HEK293 (cell line): Measurements from ENCODE around the gene CFAP45.
A peak's percentile ranks its signal among the peaks of the same experiment; 100 is the strongest.

Experiments
- FEZF1 ChIP-seq: fragments of 450-650 bp; formaldehyde crosslinking; IDR thresholded peaks from 2 replicates; pipeline ENCODE4 v1.5.1; 2016; ENCODE audit warnings: missing biosample characterization, missing genetic modification characterization
- GLI2 ChIP-seq: fragments of 450-650 bp; formaldehyde crosslinking; IDR thresholded peaks from 2 replicates; pipeline ENCODE4; 2017; ENCODE audit warnings: missing biosample characterization, missing genetic modification characterization, low read depth, borderline replicate concordance
- KLF8 ChIP-seq: fragments of 450-650 bp; formaldehyde crosslinking; IDR thresholded peaks from 2 replicates; pipeline ENCODE4 v1.5.1; 2016; ENCODE audit warnings: missing biosample characterization, missing genetic modification characterization
- MEIS1 ChIP-seq: sonication (generic); formaldehyde crosslinking; IDR thresholded peaks from 2 replicates; pipeline ENCODE4 v1.8.1; 2022; ENCODE audit warnings: missing genetic modification reagents, mild to moderate bottlenecking, borderline replicate concordance
- PRDM1 ChIP-seq: fragments of 450-650 bp; formaldehyde crosslinking; IDR thresholded peaks from 2 replicates; pipeline ENCODE4; 2016; ENCODE audit warnings: missing biosample characterization, missing genetic modification characterization
- SCRT2 ChIP-seq: fragments of 450-650 bp; formaldehyde crosslinking; IDR thresholded peaks from 2 replicates; pipeline ENCODE4 v1.5.1; 2016; ENCODE audit warnings: missing biosample characterization, missing genetic modification characterization
- ZBTB7A ChIP-seq: fragments of 450-650 bp; formaldehyde crosslinking; IDR thresholded peaks from 2 replicates; pipeline ENCODE4 v1.5.1; 2016; ENCODE audit warnings: low read depth, missing biosample characterization, missing genetic modification characterization
- ZEB2 ChIP-seq: fragments of 450-650 bp; formaldehyde crosslinking; IDR thresholded peaks from 2 replicates; pipeline ENCODE4 v1.5.1; 2016; ENCODE audit warnings: missing biosample characterization, missing genetic modification characterization
- ZNF10 ChIP-seq: fragments of 450-650 bp; formaldehyde crosslinking; IDR thresholded peaks from 2 replicates; pipeline ENCODE4 v1.5.1; 2017; ENCODE audit warnings: missing biosample characterization, missing genetic modification characterization
- ZNF138 ChIP-seq: fragments of 450-650 bp; formaldehyde crosslinking; IDR thresholded peaks from 2 replicates; pipeline ENCODE4 v1.5.1; 2016; ENCODE audit warnings: missing biosample characterization, missing genetic modification characterization, borderline replicate concordance
- ZNF155 ChIP-seq: fragments of 450-650 bp; formaldehyde crosslinking; IDR thresholded peaks from 2 replicates; pipeline ENCODE4 v1.5.1; 2016; ENCODE audit warnings: missing biosample characterization, missing genetic modification characterization
- ZNF16 ChIP-seq: fragments of 450-650 bp; formaldehyde crosslinking; IDR thresholded peaks from 2 replicates; pipeline ENCODE4 v1.5.1; 2016; ENCODE audit warnings: low read depth, missing biosample characterization, missing genetic modification characterization
- ZNF169 ChIP-seq: fragments of 450-650 bp; formaldehyde crosslinking; IDR thresholded peaks from 2 replicates; pipeline ENCODE4 v1.5.1; 2016; ENCODE audit warnings: missing biosample characterization, missing genetic modification characterization
- ZNF174 ChIP-seq: fragments of 450-650 bp; formaldehyde crosslinking; IDR thresholded peaks from 2 replicates; pipeline ENCODE4 v1.5.0; 2017; ENCODE audit warnings: missing biosample characterization, mild to moderate bottlenecking, missing genetic modification characterization
- ZNF266 ChIP-seq: fragments of 450-650 bp; formaldehyde crosslinking; IDR thresholded peaks from 2 replicates; pipeline ENCODE4 v1.5.1; 2016; ENCODE audit warnings: missing biosample characterization, missing genetic modification characterization, low read depth
- ZNF324 ChIP-seq: fragments of 450-650 bp; formaldehyde crosslinking; IDR thresholded peaks from 2 replicates; pipeline ENCODE4 v1.5.1; 2016; ENCODE audit warnings: missing biosample characterization, missing genetic modification characterization
- ZNF449 ChIP-seq: fragments of 450-650 bp; formaldehyde crosslinking; IDR thresholded peaks from 2 replicates; pipeline ENCODE4 v1.5.1; 2017; ENCODE audit warnings: missing biosample characterization, mild to moderate bottlenecking, missing genetic modification characterization, moderate library complexity
- ZNF473 ChIP-seq: fragments of 450-650 bp; formaldehyde crosslinking; IDR thresholded peaks from 2 replicates; pipeline ENCODE4 v1.5.1; 2017; ENCODE audit warnings: missing biosample characterization, missing genetic modification characterization
- ZNF48 ChIP-seq: fragments of 450-650 bp; formaldehyde crosslinking; IDR thresholded peaks from 2 replicates; pipeline ENCODE4 v1.5.1; 2016; ENCODE audit warnings: missing biosample characterization, missing genetic modification characterization
- ZNF530 ChIP-seq: fragments of 450-650 bp; formaldehyde crosslinking; IDR thresholded peaks from 2 replicates; pipeline ENCODE4 v1.5.1; 2016; ENCODE audit warnings: low read depth, missing biosample characterization, missing genetic modification characterization
- ZNF549 ChIP-seq: fragments of 450-650 bp; IDR thresholded peaks from 2 replicates; pipeline ENCODE4 v1.5.1; 2018; ENCODE audit warnings: missing biosample characterization, missing genetic modification characterization, mild to moderate bottlenecking, inconsistent platforms, moderate library complexity
- ZNF596 ChIP-seq: fragments of 450-650 bp; IDR thresholded peaks from 2 replicates; pipeline ENCODE4 v1.5.0; 2018; ENCODE audit warnings: missing biosample characterization, mild to moderate bottlenecking, missing genetic modification characterization, moderate library complexity
- ZNF610 ChIP-seq: fragments of 450-650 bp; formaldehyde crosslinking; IDR thresholded peaks from 2 replicates; pipeline ENCODE4 v1.5.1; 2016; ENCODE audit warnings: missing biosample characterization, missing genetic modification characterization, borderline replicate concordance
- ZNF624 ChIP-seq: fragments of 450-650 bp; formaldehyde crosslinking; IDR thresholded peaks from 2 replicates; pipeline ENCODE4 v1.5.1; 2017; ENCODE audit warnings: missing biosample characterization, missing genetic modification characterization
- ZNF660 ChIP-seq: fragments of 450-650 bp; IDR thresholded peaks from 2 replicates; pipeline ENCODE4 v1.5.1; 2018; ENCODE audit warnings: missing biosample characterization, mild to moderate bottlenecking, missing genetic modification characterization
- ZNF664 ChIP-seq: fragments of 450-650 bp; formaldehyde crosslinking; IDR thresholded peaks from 2 replicates; pipeline ENCODE4 v1.5.1; 2016; ENCODE audit warnings: missing biosample characterization, missing genetic modification characterization
- ZNF707 ChIP-seq: fragments of 450-650 bp; formaldehyde crosslinking; IDR thresholded peaks from 2 replicates; pipeline ENCODE4 v1.5.1; 2016; ENCODE audit warnings: missing biosample characterization, missing genetic modification characterization
- ZNF785 ChIP-seq: fragments of 450-650 bp; formaldehyde crosslinking; IDR thresholded peaks from 2 replicates; pipeline ENCODE4 v1.5.1; 2016; ENCODE audit warnings: missing biosample characterization, missing genetic modification characterization
- ZNF837 ChIP-seq: fragments of 450-650 bp; formaldehyde crosslinking; IDR thresholded peaks from 2 replicates; pipeline ENCODE4 v1.5.1; 2016; ENCODE audit warnings: missing biosample characterization, missing genetic modification characterization
- ZNF843 ChIP-seq: fragments of 450-650 bp; formaldehyde crosslinking; IDR thresholded peaks from 2 replicates; pipeline ENCODE4 v1.5.1; 2016; ENCODE audit warnings: missing biosample characterization, missing genetic modification characterization
- ZSCAN23 ChIP-seq: fragments of 450-650 bp; formaldehyde crosslinking; IDR thresholded peaks from 2 replicates; pipeline ENCODE4 v1.5.1; 2016; ENCODE audit warnings: missing biosample characterization, missing genetic modification characterization
- TF ChIP-seq, protein P1 (sequence below): fragments of 450-650 bp; formaldehyde crosslinking; IDR thresholded peaks from 2 replicates; pipeline ENCODE4; 2016; ENCODE audit warnings: missing biosample characterization, missing genetic modification characterization
- TF ChIP-seq, protein P2 (sequence below): fragments of 450-650 bp; formaldehyde crosslinking; IDR thresholded peaks from 2 replicates; pipeline ENCODE4 v1.5.1; 2016; ENCODE audit warnings: missing biosample characterization, missing genetic modification characterization
- TF ChIP-seq, protein P3 (sequence below): IDR thresholded peaks from 2 replicates; pipeline ENCODE4 v1.6.1; 2011; ENCODE audit warnings: mild to moderate bottlenecking, low read depth, low read length, borderline replicate concordance
- TF ChIP-seq, protein P4 (sequence below): fragments of 450-650 bp; formaldehyde crosslinking; IDR thresholded peaks from 2 replicates; pipeline ENCODE4 v1.5.1; 2016; ENCODE audit warnings: missing biosample characterization, missing genetic modification characterization

Gene CFAP45

DNA sequence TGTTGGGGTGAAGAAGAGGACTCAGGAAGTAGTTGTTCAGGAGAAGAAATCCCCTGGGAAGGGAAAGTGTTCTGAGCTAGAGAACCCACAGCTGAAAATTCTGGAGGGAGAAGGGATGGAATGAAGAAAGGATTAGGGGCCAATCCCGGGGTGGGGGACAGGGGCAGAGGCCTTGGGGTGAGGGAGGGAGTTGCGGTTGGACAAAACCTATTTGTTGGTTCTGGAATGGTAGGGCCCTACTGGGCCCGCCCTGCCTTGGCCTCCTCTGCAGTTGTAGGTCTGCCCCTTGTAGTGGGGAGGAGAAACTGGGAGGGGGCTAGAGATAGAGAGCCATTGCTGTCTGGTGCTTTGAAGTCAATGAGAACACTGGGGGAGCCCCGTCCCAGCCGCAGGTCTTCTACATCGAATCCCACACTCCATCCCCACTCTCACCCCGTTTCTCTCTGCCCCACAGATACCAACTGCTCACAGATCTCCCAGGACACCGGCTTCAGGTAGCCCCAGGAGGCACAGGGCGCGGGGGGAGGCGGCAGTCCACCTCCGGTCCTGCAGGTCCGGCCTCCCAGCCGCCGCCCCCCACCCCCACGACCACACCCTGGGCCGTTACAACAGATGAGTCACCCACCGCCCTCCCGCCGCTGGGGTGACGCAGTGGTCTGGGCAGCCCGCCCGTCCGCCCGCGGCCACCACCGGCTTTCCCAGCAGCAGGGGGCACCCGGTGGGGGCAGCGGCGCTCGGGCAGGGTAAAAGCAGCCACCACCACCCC is 24.2 kb upstream of the CFAP45 start (continued):
- TF ChIP-seq KLF8: peak; percentile 99
- no peak for TF ChIP-seq ZNF549 (tag by site-specific recombination)
- no peak for TF ChIP-seq ZNF707 (tag by site-specific recombination)
- peak; percentile 39; the same call in 1 of the 2 replicates for TF ChIP-seq FEZF1 (tag by site-specific recombination)
- TF ChIP-seq MEIS1 (CRISPR knock-in tag): no peak
- TF ChIP-seq ZNF48 (tag by site-specific recombination): no peak
- peak; percentile 90 for TF ChIP-seq ZNF324 (tag by site-specific recombination)
- no peak for TF ChIP-seq ZNF596
- peak; percentile 60 for TF ChIP-seq ZNF10 (tag by site-specific recombination)
- peak; percentile 83 for TF ChIP-seq ZNF660
- no peak for TF ChIP-seq ZNF16 (tag by site-specific recombination)
- TF ChIP-seq PRDM1 (tag by site-specific recombination): peak; percentile 35; the same call in 1 of the 2 replicates
- TF ChIP-seq, protein P1, sequence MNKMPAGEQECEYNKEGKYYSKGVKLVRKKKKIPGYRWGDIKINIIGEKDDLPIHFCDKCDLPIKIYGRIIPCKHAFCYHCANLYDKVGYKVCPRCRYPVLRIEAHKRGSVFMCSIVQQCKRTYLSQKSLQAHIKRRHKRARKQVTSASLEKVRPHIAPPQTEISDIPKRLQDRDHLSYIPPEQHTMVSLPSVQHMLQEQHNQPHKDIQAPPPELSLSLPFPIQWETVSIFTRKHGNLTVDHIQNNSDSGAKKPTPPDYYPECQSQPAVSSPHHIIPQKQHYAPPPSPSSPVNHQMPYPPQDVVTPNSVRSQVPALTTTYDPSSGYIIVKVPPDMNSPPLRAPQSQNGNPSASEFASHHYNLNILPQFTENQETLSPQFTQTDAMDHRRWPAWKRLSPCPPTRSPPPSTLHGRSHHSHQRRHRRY: no peak
- TF ChIP-seq ZNF837 (tag by site-specific recombination): no peak
- no peak for TF ChIP-seq ZNF174 (tag by site-specific recombination)
- peak; percentile 61; the same call in 1 of the 2 replicates for TF ChIP-seq GLI2 (tag by site-specific recombination)
- no peak for TF ChIP-seq ZNF266 (tag by site-specific recombination)
- no peak for TF ChIP-seq ZNF785 (tag by site-specific recombination)
- no peak for TF ChIP-seq ZNF624 (tag by site-specific recombination)
- TF ChIP-seq, protein P2, sequence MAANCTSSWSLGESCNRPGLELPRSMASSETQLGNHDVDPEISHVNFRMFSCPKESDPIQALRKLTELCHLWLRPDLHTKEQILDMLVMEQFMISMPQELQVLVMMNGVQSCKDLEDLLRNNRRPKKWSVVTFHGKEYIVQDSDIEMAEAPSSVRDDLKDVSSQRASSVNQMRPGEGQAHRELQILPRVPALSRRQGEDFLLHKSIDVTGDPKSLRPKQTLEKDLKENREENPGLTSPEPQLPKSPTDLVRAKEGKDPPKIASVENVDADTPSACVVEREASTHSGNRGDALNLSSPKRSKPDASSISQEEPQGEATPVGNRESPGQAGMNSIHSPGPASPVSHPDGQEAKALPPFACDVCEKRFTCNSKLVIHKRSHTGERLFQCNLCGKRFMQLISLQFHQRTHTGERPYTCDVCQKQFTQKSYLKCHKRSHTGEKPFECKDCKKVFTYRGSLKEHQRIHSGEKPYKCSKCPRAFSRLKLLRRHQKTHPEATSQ (tag by site-specific recombination): peak; percentile 46; the same call in 1 of the 2 replicates
- TF ChIP-seq ZSCAN23 (tag by site-specific recombination): peak; percentile 74; the same call in 1 of the 2 replicates
- no peak for TF ChIP-seq ZNF610 (tag by site-specific recombination)
- no peak for TF ChIP-seq ZNF169 (tag by site-specific recombination)
- TF ChIP-seq SCRT2 (tag by site-specific recombination): peak; percentile 55
- TF ChIP-seq, protein P3, sequence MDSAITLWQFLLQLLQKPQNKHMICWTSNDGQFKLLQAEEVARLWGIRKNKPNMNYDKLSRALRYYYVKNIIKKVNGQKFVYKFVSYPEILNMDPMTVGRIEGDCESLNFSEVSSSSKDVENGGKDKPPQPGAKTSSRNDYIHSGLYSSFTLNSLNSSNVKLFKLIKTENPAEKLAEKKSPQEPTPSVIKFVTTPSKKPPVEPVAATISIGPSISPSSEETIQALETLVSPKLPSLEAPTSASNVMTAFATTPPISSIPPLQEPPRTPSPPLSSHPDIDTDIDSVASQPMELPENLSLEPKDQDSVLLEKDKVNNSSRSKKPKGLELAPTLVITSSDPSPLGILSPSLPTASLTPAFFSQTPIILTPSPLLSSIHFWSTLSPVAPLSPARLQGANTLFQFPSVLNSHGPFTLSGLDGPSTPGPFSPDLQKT: no peak
- no peak for TF ChIP-seq ZNF138
- TF ChIP-seq ZNF530 (tag by site-specific recombination): no peak
- no peak for TF ChIP-seq ZNF473
- TF ChIP-seq, protein P4, sequence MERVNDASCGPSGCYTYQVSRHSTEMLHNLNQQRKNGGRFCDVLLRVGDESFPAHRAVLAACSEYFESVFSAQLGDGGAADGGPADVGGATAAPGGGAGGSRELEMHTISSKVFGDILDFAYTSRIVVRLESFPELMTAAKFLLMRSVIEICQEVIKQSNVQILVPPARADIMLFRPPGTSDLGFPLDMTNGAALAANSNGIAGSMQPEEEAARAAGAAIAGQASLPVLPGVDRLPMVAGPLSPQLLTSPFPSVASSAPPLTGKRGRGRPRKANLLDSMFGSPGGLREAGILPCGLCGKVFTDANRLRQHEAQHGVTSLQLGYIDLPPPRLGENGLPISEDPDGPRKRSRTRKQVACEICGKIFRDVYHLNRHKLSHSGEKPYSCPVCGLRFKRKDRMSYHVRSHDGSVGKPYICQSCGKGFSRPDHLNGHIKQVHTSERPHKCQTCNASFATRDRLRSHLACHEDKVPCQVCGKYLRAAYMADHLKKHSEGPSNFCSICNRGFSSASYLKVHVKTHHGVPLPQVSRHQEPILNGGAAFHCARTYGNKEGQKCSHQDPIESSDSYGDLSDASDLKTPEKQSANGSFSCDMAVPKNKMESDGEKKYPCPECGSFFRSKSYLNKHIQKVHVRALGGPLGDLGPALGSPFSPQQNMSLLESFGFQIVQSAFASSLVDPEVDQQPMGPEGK (tag by site-specific recombination): peak; percentile 98
- TF ChIP-seq ZNF664: no peak
- peak; percentile 94 for TF ChIP-seq ZNF843 (tag by site-specific recombination)
- TF ChIP-seq ZNF449 (tag by site-specific recombination): peak; percentile 33; the same call in 1 of the 2 replicates
- peak; percentile 40; the same call in 1 of the 2 replicates for TF ChIP-seq ZBTB7A
- TF ChIP-seq ZNF155 (tag by site-specific recombination): no peak
- peak; percentile 98 for TF ChIP-seq ZEB2 (tag by site-specific recombination)
